Breast epithelium (tissue), 3 donors: ENCODE data around the gene SPTLC1.
"Not testable (repeated sequence)": the region's sequence is repeated elsewhere in the genome, so short reads cannot be mapped to it uniquely, and the experiment has no call there.

ENCODE experiments used
- POLR2A ChIP-seq: fragments of 450-650 bp; IDR thresholded peaks from one replicate; pipeline ENCODE4 v1.6.1; 2016; ENCODE audit warnings: antibody characterized with exemption, mild to moderate bottlenecking, moderate library complexity
- TF ChIP-seq, protein P1 (sequence below), 3 donors: fragments of 450-650 bp; IDR thresholded peaks; one replicate each; pipeline ENCODE4 v1.5.1; 2016 to 2017; ENCODE audit warnings: antibody characterized with exemption in 3 of 3, mild to moderate bottlenecking in 3 of 3, moderate library complexity in 3 of 3

DNA sequence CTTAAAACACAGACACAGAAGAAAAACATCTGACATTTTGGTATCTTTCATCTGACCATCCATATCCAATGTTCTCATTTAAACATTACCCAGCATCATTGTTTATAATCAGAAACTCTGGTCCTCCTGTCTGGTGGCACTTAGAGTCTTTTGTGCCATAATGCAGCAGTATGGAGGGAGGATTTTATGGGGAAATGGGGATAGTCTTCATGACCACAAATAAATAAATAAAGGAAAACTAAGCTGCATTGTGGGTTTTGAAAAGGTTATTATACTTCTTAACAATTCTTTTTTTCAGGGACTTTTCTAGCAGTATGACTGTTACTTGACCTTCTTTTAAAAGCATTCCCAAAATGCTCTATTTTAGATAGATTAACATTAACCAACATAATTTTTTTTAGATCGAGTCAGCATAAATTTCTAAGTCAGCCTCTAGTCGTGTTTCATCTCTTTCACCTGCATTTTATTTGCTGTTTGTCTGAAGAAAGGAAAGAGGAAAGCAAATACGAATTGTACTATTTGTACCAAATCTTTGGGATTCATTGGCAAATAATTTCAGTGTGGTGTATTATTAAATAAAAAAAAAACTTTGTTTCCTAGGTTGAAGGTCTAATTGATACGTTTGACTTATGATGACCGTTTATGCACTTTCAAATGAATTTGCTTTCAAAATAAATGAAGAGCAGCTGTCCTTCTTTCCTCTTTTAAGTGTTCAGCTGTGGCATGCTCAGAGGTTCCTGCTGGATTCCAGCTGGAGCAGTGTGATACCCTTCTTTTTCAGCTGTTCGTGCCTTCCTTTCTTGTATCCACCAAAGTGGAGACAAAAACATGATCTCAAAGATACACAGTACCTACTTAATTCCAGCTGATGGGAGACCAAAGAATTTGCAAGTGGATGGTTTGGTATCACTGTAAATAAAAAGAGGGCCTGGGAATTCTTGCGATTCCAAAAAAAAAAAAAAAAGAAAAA, 35.6 kb upstream of the SPTLC1 start:
- TF ChIP-seq POLR2A, result not testable (repeated sequence)
- TF ChIP-seq, protein P1, sequence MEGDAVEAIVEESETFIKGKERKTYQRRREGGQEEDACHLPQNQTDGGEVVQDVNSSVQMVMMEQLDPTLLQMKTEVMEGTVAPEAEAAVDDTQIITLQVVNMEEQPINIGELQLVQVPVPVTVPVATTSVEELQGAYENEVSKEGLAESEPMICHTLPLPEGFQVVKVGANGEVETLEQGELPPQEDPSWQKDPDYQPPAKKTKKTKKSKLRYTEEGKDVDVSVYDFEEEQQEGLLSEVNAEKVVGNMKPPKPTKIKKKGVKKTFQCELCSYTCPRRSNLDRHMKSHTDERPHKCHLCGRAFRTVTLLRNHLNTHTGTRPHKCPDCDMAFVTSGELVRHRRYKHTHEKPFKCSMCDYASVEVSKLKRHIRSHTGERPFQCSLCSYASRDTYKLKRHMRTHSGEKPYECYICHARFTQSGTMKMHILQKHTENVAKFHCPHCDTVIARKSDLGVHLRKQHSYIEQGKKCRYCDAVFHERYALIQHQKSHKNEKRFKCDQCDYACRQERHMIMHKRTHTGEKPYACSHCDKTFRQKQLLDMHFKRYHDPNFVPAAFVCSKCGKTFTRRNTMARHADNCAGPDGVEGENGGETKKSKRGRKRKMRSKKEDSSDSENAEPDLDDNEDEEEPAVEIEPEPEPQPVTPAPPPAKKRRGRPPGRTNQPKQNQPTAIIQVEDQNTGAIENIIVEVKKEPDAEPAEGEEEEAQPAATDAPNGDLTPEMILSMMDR (IDR thresholded peaks at IDR 0.05), result not testable (repeated sequence)
